H1 (cell line): ENCODE results near the gene TMC4.

Experiments
- EP300 ChIP-seq, 2 experiments: IDR thresholded peaks; 1 replicate in 1 of 2; 2 replicates in 1 of 2; pipeline ENCODE4 v1.6.1; 2011 to 2012; ENCODE audit warnings: low read depth in 2 of 2, low read length in 2 of 2, mild to moderate bottlenecking in 2 of 2, borderline replicate concordance in 1 of 2, inconsistent platforms in 1 of 2, moderate library complexity in 1 of 2
- ZNF274 ChIP-seq: IDR thresholded peaks from 2 replicates; pipeline ENCODE4 v1.7.0; 2012; ENCODE audit warnings: low read length, borderline replicate concordance; ENCODE audit errors: extremely low read depth

DNA sequence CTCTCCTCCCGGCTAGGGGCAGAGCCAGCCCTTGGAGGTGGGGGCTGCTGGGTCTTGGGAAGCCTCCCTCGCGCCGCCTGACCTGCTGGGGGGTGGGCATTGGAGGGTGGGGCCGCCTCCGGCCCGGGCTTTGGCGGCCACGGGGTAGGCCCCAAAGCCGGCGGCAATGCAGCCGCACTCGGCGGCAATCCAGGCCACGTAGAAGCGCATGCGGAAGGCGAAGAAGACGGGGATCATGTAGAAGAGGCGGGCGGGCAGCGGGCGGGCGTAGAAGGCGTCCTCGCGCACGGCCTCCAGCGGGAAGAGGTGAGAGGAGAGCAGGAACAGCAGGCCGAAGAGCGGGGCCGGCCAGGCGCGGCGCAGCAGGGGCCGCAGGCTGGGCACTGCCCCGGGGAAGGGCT lies 7.7 kb upstream of the TMC4 start:
- TF ChIP-seq ZNF274 = no peak
- TF ChIP-seq EP300 (IDR thresholded peaks at IDR 0.05; ENCODE audit: borderline replicate concordance in 1 of 2, low read depth in 2 of 2, low read length in 2 of 2) = no peak
